Bronchial epithelial cell (primary cell): ENCODE measurements around the gene CA14. TPM values are rescaled to one million over a fixed set of nuclear protein-coding genes. Genes with fewer than 3 reads are reported as not detected.

ENCODE experiments used
- DNase-seq: peaks from one replicate; pipeline ENCODE4 v3.0.0-alpha.2; 2010; ENCODE audit warnings: low read depth
- FAIRE-seq: peaks from 2 replicates; lab custom pipeline; 2011; peaks lifted over from hg19 to GRCh38; lab: Jason Lieb, UNC
- H3K27me3 ChIP-seq: 2 replicates; pipeline ENCODE4 v1.5.1; 2011; ENCODE audit warnings: low read length; ENCODE audit not compliant: control insufficient read depth, insufficient read depth
- H3K36me3 ChIP-seq: 2 replicates; pipeline ENCODE4 v1.5.1; 2011; ENCODE audit warnings: low read length; ENCODE audit not compliant: control insufficient read depth, insufficient read depth
- H3K4me3 ChIP-seq: 2 replicates; pipeline ENCODE4 v1.5.1; 2011; ENCODE audit warnings: mild to moderate bottlenecking, low read depth, low read length, control low read depth
- CTCF ChIP-seq: IDR thresholded peaks from 2 replicates; pipeline ENCODE4 v1.5.1; 2011; ENCODE audit warnings: mild to moderate bottlenecking, moderate library complexity, low read length, control low read depth, inconsistent platforms; ENCODE audit not compliant: insufficient read depth, severe bottlenecking
- total RNA-seq: library from RNA; depleted of rRNA; stranded (reverse); fragments of >200 nt; gene quantifications from 2 replicates; pipeline ENCODE4 v1.2.1, GENCODE V29; 2014

CA14 gene
- total RNA-seq, 1 donor from 2014 or later = not detected

GRCh38 chr1:150283260-150283659 is 25.7 kb downstream of the CA14 start:
- FAIRE-seq = no peak
- DNase-seq = no peak
- Histone ChIP-seq H3K36me3 (peaks cover 5% of the 10 kb centered on the region), H3K27me3 (no peaks in the 10 kb centered on the region), H3K4me3 (peak overlapping the region; percentile 67)
- no peak for TF ChIP-seq CTCF

GRCh38 chr1:150288382-150288781 is 30.8 kb downstream of the CA14 start:
- Histone ChIP-seq H3K27me3 (no peaks in the 10 kb centered on the region), H3K36me3 (peaks cover 5% of the 10 kb centered on the region), H3K4me3 (no peak overlapping the region)
- DNase-seq (no peak), FAIRE-seq (no peak)
- TF ChIP-seq CTCF = no peak

- TF ChIP-seq CTCF = no peak
- Histone ChIP-seq H3K27me3 (no peaks in the 10 kb centered on the region), H3K4me3 (no peak overlapping the region), H3K36me3 (peaks cover 5% of the 10 kb centered on the region)
- DNase-seq = no peak
- FAIRE-seq = no peak
Observed at GRCh38 chr1:150288822-150289221, 31.2 kb downstream of the CA14 start.

- TF ChIP-seq CTCF = no peak
- DNase-seq (peak; percentile 75), FAIRE-seq (no peak)
- peaks cover 5% of the 10 kb centered on the region for H3K36me3 ChIP-seq
- no peaks in the 10 kb centered on the region for H3K27me3 ChIP-seq
- peak within 1 kb of the TSS; percentile 82 for H3K4me3 ChIP-seq
Observed at GRCh38 chr1:150293433-150294253, 36.1 kb downstream of the CA14 start, which contains the start of gene MRPS21. Gene MRPS21 (plus strand): TSS chr1:150293861. CDS start chr1:150294367, 506 bp downstream.

- FAIRE-seq = no peak
- no peak for TF ChIP-seq CTCF
- H3K27me3 ChIP-seq = no peaks in the 10 kb centered on the region
- H3K4me3 ChIP-seq = no peak overlapping the region
- H3K36me3 ChIP-seq = peaks cover 5% of the 10 kb centered on the region
- no peak for DNase-seq
Observed at GRCh38 chr1:150295476-150295875, 37.9 kb downstream of the CA14 start.
